Osteoblast (primary cell): ENCODE data around the gene A3GALT2. TPM values are rescaled to one million over a fixed set of nuclear protein-coding genes. Genes with fewer than 3 reads are reported as not detected.

Source experiments
- DNase-seq: peaks from one replicate; pipeline ENCODE4 v3.0.0; 2011; ENCODE audit warnings: low spot score, mixed read lengths; ENCODE audit not compliant: insufficient read length; ENCODE audit errors: missing footprints
- H2AFZ ChIP-seq: 2 replicates; pipeline ENCODE4 v1.6.0; 2011; ENCODE audit warnings: mild to moderate bottlenecking, low read length
- H3K27ac ChIP-seq: 2 replicates; pipeline ENCODE4 v1.5.1; 2011; ENCODE audit warnings: mild to moderate bottlenecking, low read depth, low read length, moderate library complexity
- H3K27me3 ChIP-seq: 2 replicates; pipeline ENCODE4 v1.6.0; 2012; ENCODE audit warnings: mild to moderate bottlenecking, control low read depth, inconsistent platforms, low read length, moderate library complexity; ENCODE audit not compliant: insufficient read depth
- H3K36me3 ChIP-seq: 2 replicates; pipeline ENCODE4 v1.5.1; 2011; ENCODE audit warnings: mild to moderate bottlenecking, low read length, control low read depth, moderate library complexity; ENCODE audit not compliant: insufficient read depth
- H3K4me1 ChIP-seq: 2 replicates; pipeline ENCODE4 v1.5.1; 2011; ENCODE audit warnings: mild to moderate bottlenecking, low read length, control low read depth, moderate library complexity; ENCODE audit not compliant: insufficient read depth
- H3K4me2 ChIP-seq: 2 replicates; pipeline ENCODE4 v1.6.0; 2011; ENCODE audit warnings: mild to moderate bottlenecking, low read length; ENCODE audit not compliant: insufficient read depth
- H3K4me3 ChIP-seq: fragments of 200-600 bp; sonication (generic); 3 replicates; pipeline ENCODE4 v1.5.1; 2012; ENCODE audit warnings: mild to moderate bottlenecking, low read length, inconsistent platforms; ENCODE audit not compliant: insufficient read depth
- H3K79me2 ChIP-seq: 2 replicates; pipeline ENCODE4 v1.6.0; 2012; ENCODE audit warnings: mild to moderate bottlenecking, low read length, control low read depth, inconsistent platforms; ENCODE audit not compliant: insufficient read depth
- H3K9me3 ChIP-seq: 2 replicates; pipeline ENCODE4 v1.5.1; 2011; ENCODE audit warnings: low read depth, low read length, control low read depth
- H4K20me1 ChIP-seq: 2 replicates; pipeline ENCODE4 v1.6.0; 2012; ENCODE audit warnings: mild to moderate bottlenecking, low read length, control low read depth; ENCODE audit not compliant: insufficient read depth
- CTCF ChIP-seq: IDR thresholded peaks from 2 replicates; pipeline ENCODE4 v1.5.1; 2011; ENCODE audit warnings: mild to moderate bottlenecking, low read depth, low read length, moderate library complexity; ENCODE audit errors: extremely low read depth
- total RNA-seq: library from RNA; depleted of rRNA; stranded (reverse); fragments of >200 nt; gene quantifications from 2 replicates; pipeline ENCODE4 v1.2.3, GENCODE V29; 2012

A3GALT2 gene
- total RNA-seq, 1 donor: not detected

- TF ChIP-seq CTCF: no peak
- Histone ChIP-seq H2AFZ (no peak overlapping the region), H3K79me2 (peaks cover 2% of the 10 kb centered on the region), H3K4me2 (no peak overlapping the region), H4K20me1 (no peaks in the 10 kb centered on the region), H3K4me1 (peaks cover 14% of the 10 kb centered on the region), H3K9me3 (no peaks in the 10 kb centered on the region), H3K27ac (no peak overlapping the region), H3K27me3 (no peaks in the 10 kb centered on the region), H3K36me3 (peaks cover 50% of the 10 kb centered on the region), H3K4me3 (no peak overlapping the region)
- DNase-seq: no peak
These were observed 43.6 kb upstream of the A3GALT2 start for GRCh38 chr1:33364565-33364918.

- peaks cover 2% of the 10 kb centered on the region for H3K79me2 ChIP-seq
- H3K4me2 ChIP-seq: no peak overlapping the region
- no peak overlapping the region for H3K27ac ChIP-seq
- TF ChIP-seq CTCF: no peak
- H2AFZ ChIP-seq: no peak overlapping the region
- no peaks in the 10 kb centered on the region for H4K20me1 ChIP-seq
- H3K4me1 ChIP-seq: peaks cover 14% of the 10 kb centered on the region
- H3K36me3 ChIP-seq: peaks cover 61% of the 10 kb centered on the region
- H3K27me3 ChIP-seq: no peaks in the 10 kb centered on the region
- no peaks in the 10 kb centered on the region for H3K9me3 ChIP-seq
- no peak for DNase-seq
- no peak overlapping the region for H3K4me3 ChIP-seq
These were observed 42.6 kb upstream of the A3GALT2 start for GRCh38 chr1:33363470-33363861.

GRCh38 chr1:33363021-33363420 is 42.1 kb upstream of the A3GALT2 start:
- no peaks in the 10 kb centered on the region for H3K27me3 ChIP-seq
- H3K4me2 ChIP-seq: no peak overlapping the region
- TF ChIP-seq CTCF: no peak
- H3K79me2 ChIP-seq: peaks cover 2% of the 10 kb centered on the region
- H3K9me3 ChIP-seq: no peaks in the 10 kb centered on the region
- H3K36me3 ChIP-seq: peaks cover 66% of the 10 kb centered on the region
- no peak overlapping the region for H3K27ac ChIP-seq
- peaks cover 14% of the 10 kb centered on the region for H3K4me1 ChIP-seq
- no peak overlapping the region for H2AFZ ChIP-seq
- DNase-seq: no peak
- no peaks in the 10 kb centered on the region for H4K20me1 ChIP-seq
- no peak overlapping the region for H3K4me3 ChIP-seq

GRCh38 chr1:33361532-33362235 is 40.8 kb upstream of the A3GALT2 start:
- no peaks in the 10 kb centered on the region for H3K79me2 ChIP-seq
- H3K27ac ChIP-seq: no peak overlapping the region
- no peak for DNase-seq
- H3K27me3 ChIP-seq: no peaks in the 10 kb centered on the region
- peaks cover 66% of the 10 kb centered on the region for H3K36me3 ChIP-seq
- H3K4me2 ChIP-seq: no peak overlapping the region
- no peak overlapping the region for H2AFZ ChIP-seq
- H4K20me1 ChIP-seq: no peaks in the 10 kb centered on the region
- TF ChIP-seq CTCF: no peak
- no peak overlapping the region for H3K4me3 ChIP-seq
- no peaks in the 10 kb centered on the region for H3K9me3 ChIP-seq
- H3K4me1 ChIP-seq: peaks cover 14% of the 10 kb centered on the region
